Uterus (tissue), 4 donors: ENCODE results near the gene YOD1. TPM values are rescaled to one million over a fixed set of nuclear protein-coding genes. Genes with fewer than 3 reads are reported as not detected.

Source experiments
- DNase-seq, 2 donors: peaks; one replicate each; pipeline ENCODE4 v3.0.0-alpha.2; 2019 to 2020
- H3K27ac ChIP-seq, 2 donors: fragments of 200-600 bp; sonication (generic); 1 replicate in 1 of 2; 2 replicates in 1 of 2; pipeline ENCODE4 v1.5.1; 2016 to 2018
- H3K27me3 ChIP-seq, 2 donors: fragments of 200-600 bp; sonication (generic); one replicate each; pipeline ENCODE4 v1.5.1; 2018 to 2019; ENCODE audit warnings: control low read depth in 1 of 2
- H3K36me3 ChIP-seq, 2 donors: fragments of 200-600 bp; sonication (generic); one replicate each; pipeline ENCODE4 v1.5.1; 2019; ENCODE audit warnings: control low read depth in 1 of 2
- H3K4me1 ChIP-seq, 2 donors: fragments of 200-600 bp; sonication (generic); one replicate each; pipeline ENCODE4 v1.5.1; 2018 to 2019; ENCODE audit warnings: control low read depth in 1 of 2
- H3K4me3 ChIP-seq, 2 donors: fragments of 200-600 bp; sonication (generic); 1 replicate in 1 of 2; 2 replicates in 1 of 2; pipeline ENCODE4 v1.5.1; 2018 to 2019; ENCODE audit warnings: mild to moderate bottlenecking in 1 of 2
- H3K9me3 ChIP-seq, 2 donors: fragments of 200-600 bp; sonication (generic); one replicate each; pipeline ENCODE4 v1.5.1; 2019; ENCODE audit warnings: control low read depth in 1 of 2
- CTCF ChIP-seq, 4 experiments: fragments of 200-600 bp in 2 of 4; fragments of 450-650 bp in 2 of 4; sonication (generic) in 2 of 4; IDR thresholded peaks; one replicate each; pipeline ENCODE4 v1.5.1; 2016 to 2019; ENCODE audit warnings: antibody characterized with exemption in 4 of 4, mild to moderate bottlenecking in 2 of 4, moderate library complexity in 1 of 4
- POLR2A ChIP-seq, 2 donors: fragments of 450-650 bp; IDR thresholded peaks; one replicate each; pipeline ENCODE4 v1.6.1; 2016; ENCODE audit warnings: antibody characterized with exemption in 2 of 2, mild to moderate bottlenecking in 1 of 2, moderate library complexity in 1 of 2
- intact Hi-C: fragments of 100-400 bp; cut with DNase I; formaldehyde crosslinking; loops from one replicate; pipeline ENCODE4 v1.15.1; 2023; ENCODE audit warnings: low total_unique reads
- total RNA-seq, 4 donors: library from RNA; depleted of rRNA in 3 of 4; stranded (reverse); fragments of >200 nt in 3 of 4; gene quantifications; one replicate each; pipeline versions ENCODE4 v1.1.0 to v1.2.4, GENCODE V29; 2014 to 2023
- donor health status: DM: yes; HTN: yes; CAD: no.

The YOD1 gene
- total RNA-seq, 4 donors from 2014 or later: 3.3 to 17.1 (median 7.6) TPM

- Histone ChIP-seq H3K27me3 (no peaks in the 10 kb centered on the region), H3K27ac (no peak overlapping the region), H3K36me3 (no peaks in the 10 kb centered on the region), H3K9me3 (no peaks in the 10 kb centered on the region), H3K4me1 (no peaks in the 10 kb centered on the region), H3K4me3 (no peak overlapping the region)
- intact Hi-C loops: no loop called here
- DNase-seq: no peak
- no peak for TF ChIP-seq CTCF (IDR thresholded peaks at IDR 0.05)
- no peak for TF ChIP-seq POLR2A (IDR thresholded peaks at IDR 0.05)
These were observed 21.9 kb downstream of the YOD1 start for GRCh38 chr1:207028884-207029650.

- no peak overlapping the region for H3K27ac ChIP-seq
- H3K4me1 ChIP-seq: no peaks in the 10 kb centered on the region
- H3K27me3 ChIP-seq: no peaks in the 10 kb centered on the region
These were observed 23.1 kb downstream of the YOD1 start for GRCh38 chr1:207027921-207028320.

GRCh38 chr1:207027206-207027777, 23.7 kb downstream of the YOD1 start:
- Histone ChIP-seq H3K4me3 (no peak overlapping the region), H3K27me3 (no peaks in the 10 kb centered on the region), H3K27ac (no peak overlapping the region), H3K4me1 (no peaks in the 10 kb centered on the region), H3K9me3 (no peaks in the 10 kb centered on the region), H3K36me3 (no peaks in the 10 kb centered on the region)
- DNase-seq: no peak
- intact Hi-C loops: no loop called here
- no peak for TF ChIP-seq POLR2A (IDR thresholded peaks at IDR 0.05)
- no peak for TF ChIP-seq CTCF (IDR thresholded peaks at IDR 0.05)

More at GRCh38 chr1:207027921-207028320, 23.1 kb downstream of the YOD1 start:
- DNase-seq: no peak
- intact Hi-C loops: no loop called here
- TF ChIP-seq CTCF (IDR thresholded peaks at IDR 0.05) (no peak), POLR2A (IDR thresholded peaks at IDR 0.05) (no peak)
- no peaks in the 10 kb centered on the region for H3K36me3 ChIP-seq
- H3K9me3 ChIP-seq: no peaks in the 10 kb centered on the region
- no peak overlapping the region for H3K4me3 ChIP-seq

- H3K27ac ChIP-seq: no peak overlapping the region
- H3K9me3 ChIP-seq: no peaks in the 10 kb centered on the region
- intact Hi-C loops: no loop called here
- TF ChIP-seq CTCF (IDR thresholded peaks at IDR 0.05) (no peak), POLR2A (IDR thresholded peaks at IDR 0.05) (no peak)
- H3K27me3 ChIP-seq: no peaks in the 10 kb centered on the region
- H3K36me3 ChIP-seq: no peaks in the 10 kb centered on the region
- DNase-seq: no peak
- H3K4me3 ChIP-seq: no peak overlapping the region
- H3K4me1 ChIP-seq: no peaks in the 10 kb centered on the region
These were observed 24.9 kb downstream of the YOD1 start for GRCh38 chr1:207026104-207026534.

- intact Hi-C loops: no loop called here
- Histone ChIP-seq H3K36me3 (no peaks in the 10 kb centered on the region), H3K27me3 (no peaks in the 10 kb centered on the region), H3K4me3 (no peak overlapping the region), H3K9me3 (no peaks in the 10 kb centered on the region), H3K27ac (no peak overlapping the region), H3K4me1 (no peaks in the 10 kb centered on the region)
- no peak for DNase-seq
- TF ChIP-seq POLR2A (IDR thresholded peaks at IDR 0.05): no peak
- TF ChIP-seq CTCF (IDR thresholded peaks at IDR 0.05): no peak
These were observed 25.7 kb downstream of the YOD1 start for GRCh38 chr1:207025146-207025880.
